Cardiac muscle cell (in vitro differentiated cells and primary cell): ENCODE results near the gene IMPA2. TPM values are rescaled to one million over a fixed set of nuclear protein-coding genes. Genes with fewer than 3 reads are reported as not detected.

Source experiments
- DNase-seq, 2 donors: peaks; one replicate each; pipeline versions ENCODE4 v3.0.0 to v3.0.0-alpha.2; 2010 to 2017; ENCODE audit warnings: low read depth in 1 of 2, low spot score in 1 of 2
- H3K27ac ChIP-seq: fragments of 200-600 bp; sonication (generic); 2 replicates; pipeline ENCODE4 v1.5.1; 2016
- H3K27me3 ChIP-seq: fragments of 200-600 bp; sonication (generic); 2 replicates; pipeline ENCODE4 v1.6.0; 2016; ENCODE audit warnings: control low read depth
- H3K36me3 ChIP-seq: fragments of 200-600 bp; sonication (generic); 2 replicates; pipeline ENCODE4 v1.5.1; 2016; ENCODE audit warnings: control low read depth
- H3K4me1 ChIP-seq: fragments of 200-600 bp; sonication (generic); 2 replicates; pipeline ENCODE4 v1.8.1; 2017; ENCODE audit warnings: low read depth, mild to moderate bottlenecking, mixed run types
- H3K4me3 ChIP-seq: fragments of 200-600 bp; sonication (generic); 2 replicates; pipeline ENCODE4 v1.5.1; 2016; ENCODE audit warnings: mild to moderate bottlenecking
- H3K9me3 ChIP-seq: fragments of 200-600 bp; sonication (generic); 2 replicates; pipeline ENCODE4 v1.5.1; 2017; ENCODE audit warnings: low read depth, mild to moderate bottlenecking, control low read depth
- polyA plus RNA-seq: library from polyadenylated mRNA; unstranded; fragments of >200 nt; fragmentation: Nextera tagmentation; extraction: Ambion mirVana; gene quantifications from 2 replicates; pipeline ENCODE4 v1.2.1, GENCODE V29; 2016
- total RNA-seq: library from RNA; depleted of rRNA; stranded (reverse); fragments of >200 nt; gene quantifications from 2 replicates; pipeline ENCODE4 v1.2.3, GENCODE V29; 2016
- TF ChIP-seq, protein P1 (sequence below): IDR thresholded peaks from 2 replicates; pipeline ENCODE4 v1.5.1; 2012; ENCODE audit warnings: low read depth, mild to moderate bottlenecking, low read length

The IMPA2 gene
- total and polyA plus RNA-seq, 2 experiments from 2014 or later: 23.9 to 60.0 TPM

- Histone ChIP-seq H3K27me3 (no peaks in the 10 kb centered on the region), H3K27ac (no peak overlapping the region), H3K9me3 (no peaks in the 10 kb centered on the region), H3K4me3 (no peak overlapping the region), H3K4me1 (no peaks in the 10 kb centered on the region), H3K36me3 (no peaks in the 10 kb centered on the region)
- DNase-seq: no peak
- TF ChIP-seq, protein P1, sequence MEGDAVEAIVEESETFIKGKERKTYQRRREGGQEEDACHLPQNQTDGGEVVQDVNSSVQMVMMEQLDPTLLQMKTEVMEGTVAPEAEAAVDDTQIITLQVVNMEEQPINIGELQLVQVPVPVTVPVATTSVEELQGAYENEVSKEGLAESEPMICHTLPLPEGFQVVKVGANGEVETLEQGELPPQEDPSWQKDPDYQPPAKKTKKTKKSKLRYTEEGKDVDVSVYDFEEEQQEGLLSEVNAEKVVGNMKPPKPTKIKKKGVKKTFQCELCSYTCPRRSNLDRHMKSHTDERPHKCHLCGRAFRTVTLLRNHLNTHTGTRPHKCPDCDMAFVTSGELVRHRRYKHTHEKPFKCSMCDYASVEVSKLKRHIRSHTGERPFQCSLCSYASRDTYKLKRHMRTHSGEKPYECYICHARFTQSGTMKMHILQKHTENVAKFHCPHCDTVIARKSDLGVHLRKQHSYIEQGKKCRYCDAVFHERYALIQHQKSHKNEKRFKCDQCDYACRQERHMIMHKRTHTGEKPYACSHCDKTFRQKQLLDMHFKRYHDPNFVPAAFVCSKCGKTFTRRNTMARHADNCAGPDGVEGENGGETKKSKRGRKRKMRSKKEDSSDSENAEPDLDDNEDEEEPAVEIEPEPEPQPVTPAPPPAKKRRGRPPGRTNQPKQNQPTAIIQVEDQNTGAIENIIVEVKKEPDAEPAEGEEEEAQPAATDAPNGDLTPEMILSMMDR: no peak
Measured at GRCh38 chr18:12021077-12021476, 39.8 kb downstream of the IMPA2 start.

- Histone ChIP-seq H3K4me1 (no peaks in the 10 kb centered on the region), H3K27ac (no peak overlapping the region), H3K9me3 (no peaks in the 10 kb centered on the region), H3K36me3 (no peaks in the 10 kb centered on the region), H3K4me3 (no peak overlapping the region), H3K27me3 (no peaks in the 10 kb centered on the region)
- DNase-seq: no peak
- TF ChIP-seq, protein P1: no peak
Measured at GRCh38 chr18:12021596-12021995, 40.3 kb downstream of the IMPA2 start.

- DNase-seq: no peak
- Histone ChIP-seq H3K9me3 (no peaks in the 10 kb centered on the region), H3K4me3 (no peak overlapping the region), H3K4me1 (no peaks in the 10 kb centered on the region), H3K36me3 (no peaks in the 10 kb centered on the region), H3K27ac (no peak overlapping the region), H3K27me3 (no peaks in the 10 kb centered on the region)
- TF ChIP-seq, protein P1: no peak
Measured at GRCh38 chr18:12023375-12023774, 42.1 kb downstream of the IMPA2 start.

DNA sequence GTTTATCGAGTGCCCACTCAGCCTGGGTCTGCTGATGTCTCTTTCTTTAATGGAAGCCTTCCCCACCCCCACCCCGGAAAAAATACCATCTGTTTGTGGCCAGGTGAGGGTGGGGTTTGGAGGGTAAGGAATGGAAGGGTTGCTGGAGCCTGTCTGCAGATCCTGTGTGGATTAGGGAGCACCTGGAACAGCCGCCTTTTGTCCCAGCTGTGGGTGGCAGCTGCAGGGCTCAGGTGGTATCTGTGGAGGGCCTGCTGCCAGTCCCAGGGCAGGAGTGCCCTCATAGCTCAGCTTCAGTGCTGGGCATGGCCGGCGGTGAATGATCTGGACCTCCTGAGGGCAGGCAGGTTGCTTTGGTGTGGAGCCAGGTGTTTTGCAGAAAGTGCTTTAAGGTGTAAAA is 45.3 kb downstream of the IMPA2 start:
- H3K27ac ChIP-seq: no peak overlapping the region

DNA sequence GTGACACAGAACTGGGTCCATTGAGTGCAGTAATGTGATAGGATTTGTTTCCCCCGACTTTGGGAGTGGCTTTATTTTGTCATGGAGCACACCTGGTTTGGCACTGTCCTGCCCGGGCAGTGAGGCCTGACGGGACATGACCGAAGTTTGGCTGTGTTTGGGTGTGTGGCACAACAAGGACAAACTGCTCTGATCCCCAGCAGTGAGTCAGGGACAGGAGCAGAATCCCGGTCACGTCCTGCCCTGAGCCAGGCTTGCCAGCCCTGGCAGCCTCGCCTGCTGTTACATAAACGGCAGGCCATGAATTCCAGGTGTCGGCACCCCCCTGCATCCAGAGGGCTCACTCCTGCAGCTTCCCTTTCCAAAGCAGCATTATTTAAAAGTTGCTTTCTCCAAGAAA is 45.7 kb downstream of the IMPA2 start:
- DNase-seq: no peak
- Histone ChIP-seq H3K36me3 (no peaks in the 10 kb centered on the region), H3K27ac (no peak overlapping the region), H3K27me3 (no peaks in the 10 kb centered on the region), H3K4me1 (no peaks in the 10 kb centered on the region), H3K4me3 (no peak overlapping the region), H3K9me3 (no peaks in the 10 kb centered on the region)
- TF ChIP-seq, protein P1: no peak

More for the DNA sequence above, 45.3 kb downstream of the IMPA2 start:
- no peak for DNase-seq
- TF ChIP-seq, protein P1: no peak
- Histone ChIP-seq H3K36me3 (no peaks in the 10 kb centered on the region), H3K27me3 (no peaks in the 10 kb centered on the region), H3K9me3 (no peaks in the 10 kb centered on the region), H3K4me3 (no peak overlapping the region), H3K4me1 (no peaks in the 10 kb centered on the region)

DNA sequence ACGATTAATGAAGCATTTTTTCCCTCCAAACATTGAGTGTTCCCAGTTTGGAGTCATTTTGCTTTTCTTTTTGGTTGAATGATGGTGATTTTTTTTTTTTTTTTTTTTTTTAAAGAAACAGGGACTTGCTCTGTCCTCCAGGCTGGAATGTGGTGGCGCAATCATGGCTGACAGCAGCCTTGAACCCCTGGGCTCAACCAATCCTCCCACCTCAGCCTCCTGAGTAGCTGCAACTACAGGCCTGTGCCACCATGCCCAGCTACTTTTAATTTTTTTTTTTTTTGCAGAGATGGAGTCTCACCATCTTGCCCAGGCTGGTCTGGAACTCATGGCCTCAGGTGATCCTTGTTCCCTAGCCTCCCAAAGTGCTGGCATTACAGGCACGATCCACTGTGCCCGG is 46.2 kb downstream of the IMPA2 start:
- Histone ChIP-seq H3K4me1 (no peaks in the 10 kb centered on the region), H3K27me3 (no peaks in the 10 kb centered on the region), H3K9me3 (no peaks in the 10 kb centered on the region), H3K36me3 (no peaks in the 10 kb centered on the region), H3K27ac (no peak overlapping the region), H3K4me3 (no peak overlapping the region)
- no peak for DNase-seq
- TF ChIP-seq, protein P1: no peak
